IMR-90 (cell line): Measurements from ENCODE around the gene MAN1C1. TPM values are rescaled to one million over a fixed set of nuclear protein-coding genes. Genes with fewer than 3 reads are reported as not detected.

Experiments used
- ATAC-seq: fragments of 200-7000 bp; cut with Tn5 transposase; 2 replicates; pipeline ENCODE4 v1.9.1; 2020; ENCODE audit warnings: low read depth, mild to moderate bottlenecking, moderate library complexity
- BruUV-seq: library from RNA; stranded (reverse); fragments of 400-500 nt; replicated peaks from 2 replicates; lab custom pipeline; 2021; lab: Mats Ljungman, UMichigan
- CTCF ChIA-PET: fragments of 300-600 bp; formaldehyde crosslinking; extraction: SDS; loops from one replicate; lab custom pipeline; 2021; ENCODE audit warnings: antibody characterized with exemption; lab: Yijun Ruan, JAX
- POLR2A ChIA-PET: fragments of 300-600 bp; sonication (Branson Sonifier 250); formaldehyde crosslinking; loops from one replicate; lab custom pipeline; 2022; ENCODE audit warnings: antibody characterized with exemption; ENCODE audit not compliant: unreplicated experiment; lab: Charles Lee
- DNase-seq: peaks from one replicate; pipeline ENCODE4 v3.0.0; 2013
- H2AFZ ChIP-seq: replicated peaks from 2 replicates; pipeline ENCODE3; 2013; ENCODE audit warnings: low read length, mild to moderate bottlenecking; ENCODE audit not compliant: poor library complexity
- H2AK5ac ChIP-seq: 2 replicates; pipeline ENCODE4 v1.6.1; 2013; ENCODE audit warnings: low read depth, low read length, inconsistent platforms
- H2AK9ac ChIP-seq: replicated peaks from 2 replicates; pipeline ENCODE3; 2013; ENCODE audit warnings: mild to moderate bottlenecking, low read depth, low read length, moderate library complexity; ENCODE audit not compliant: poor library complexity
- H2BK120ac ChIP-seq: 2 replicates; pipeline ENCODE4 v1.6.1; 2013; ENCODE audit warnings: low read depth, low read length, inconsistent platforms
- H2BK15ac ChIP-seq: 3 replicates; pipeline ENCODE4 v1.6.1; 2013; ENCODE audit warnings: low read depth, low read length, inconsistent platforms
- H2BK20ac ChIP-seq: 2 replicates; pipeline ENCODE4 v1.6.1; 2013; ENCODE audit warnings: low read depth, mild to moderate bottlenecking, inconsistent platforms, low read length, moderate library complexity
- H2BK5ac ChIP-seq: 2 replicates; pipeline ENCODE4 v1.6.1; 2013; ENCODE audit warnings: mild to moderate bottlenecking, low read depth, low read length, inconsistent platforms; ENCODE audit not compliant: poor library complexity, severe bottlenecking
- H3K14ac ChIP-seq: replicated peaks from 2 replicates; pipeline ENCODE4 v1.6.1; 2013; ENCODE audit warnings: low read depth, low read length, inconsistent platforms
- H3K18ac ChIP-seq: 2 replicates; pipeline ENCODE4 v1.6.1; 2013; ENCODE audit warnings: low read depth, low read length, control low read depth
- H3K23ac ChIP-seq: 2 replicates; pipeline ENCODE4 v1.6.1; 2013; ENCODE audit warnings: low read depth, low read length, inconsistent platforms
- H3K27ac ChIP-seq: 2 replicates; pipeline ENCODE4 v1.5.1; 2013; ENCODE audit warnings: mild to moderate bottlenecking, control low read depth, low read length; ENCODE audit not compliant: insufficient read depth
- H3K27me3 ChIP-seq: 2 replicates; pipeline ENCODE4 v1.6.1; 2013; ENCODE audit warnings: low read length; ENCODE audit not compliant: control insufficient read depth, insufficient read depth
- H3K36me3 ChIP-seq: 2 replicates; pipeline ENCODE4 v1.6.1; 2013; ENCODE audit warnings: low read length, mixed read lengths; ENCODE audit not compliant: control insufficient read depth, insufficient read depth
- H3K4ac ChIP-seq: 2 replicates; pipeline ENCODE4 v1.6.1; 2013; ENCODE audit warnings: low read depth, low read length, inconsistent platforms
- H3K4me1 ChIP-seq: 2 replicates; pipeline ENCODE4 v1.6.1; 2013; ENCODE audit warnings: low read length, mixed read lengths; ENCODE audit not compliant: control insufficient read depth, insufficient read depth
- H3K4me2 ChIP-seq: 2 replicates; pipeline ENCODE4 v1.6.1; 2013; ENCODE audit warnings: low read depth, mild to moderate bottlenecking, control low read depth, low read length, moderate library complexity
- H3K4me3 ChIP-seq: 2 replicates; pipeline ENCODE4 v1.5.1; 2013; ENCODE audit warnings: low read depth, mild to moderate bottlenecking, control low read depth, low read length, moderate library complexity; ENCODE audit not compliant: insufficient read depth
- H3K56ac ChIP-seq: 2 replicates; pipeline ENCODE4 v1.6.1; 2013; ENCODE audit warnings: low read length, inconsistent platforms; ENCODE audit not compliant: insufficient read depth; ENCODE audit errors: extremely low read depth
- H3K79me1 ChIP-seq, 2 experiments: 2 replicates each; pipeline ENCODE4 v1.6.1; 2013; ENCODE audit warnings: low read length in 2 of 2, inconsistent platforms in 1 of 2, low read depth in 1 of 2
- H3K9ac ChIP-seq: 2 replicates; pipeline ENCODE4 v1.6.1; 2013; ENCODE audit warnings: low read depth, low read length, control low read depth
- H3K9me1 ChIP-seq: 2 replicates; pipeline ENCODE4 v1.6.1; 2013; ENCODE audit warnings: low read length, inconsistent platforms; ENCODE audit not compliant: insufficient read depth
- H3K9me3 ChIP-seq: 2 replicates; pipeline ENCODE4 v1.6.1; 2013; ENCODE audit warnings: low read length; ENCODE audit not compliant: control insufficient read depth, insufficient read depth
- H4K20me1 ChIP-seq: 2 replicates; pipeline ENCODE4 v1.6.1; 2013; ENCODE audit warnings: low read length, inconsistent platforms; ENCODE audit not compliant: insufficient read depth
- H4K5ac ChIP-seq: 2 replicates; pipeline ENCODE4 v1.6.1; 2013; ENCODE audit warnings: mild to moderate bottlenecking, low read depth, low read length, control low read depth
- H4K8ac ChIP-seq, 2 experiments: 2 replicates each; pipeline ENCODE4 v1.6.1; 2013; ENCODE audit warnings: low read depth in 2 of 2, low read length in 2 of 2, control low read depth in 1 of 2, inconsistent platforms in 1 of 2
- H4K91ac ChIP-seq: 2 replicates; pipeline ENCODE4 v1.6.1; 2013; ENCODE audit warnings: low read depth, low read length, inconsistent platforms; ENCODE audit not compliant: insufficient read depth
- BHLHE40 ChIP-seq: fragments of 150-350 bp; IDR thresholded peaks from 2 replicates; pipeline ENCODE4 v1.6.1; 2016; ENCODE audit warnings: mild to moderate bottlenecking, low read depth, low read length
- MAFK ChIP-seq: IDR thresholded peaks from 2 replicates; pipeline ENCODE4 v1.6.1; 2012; ENCODE audit warnings: low read depth, low read length, improper control_type of control experiment
- POLR2A ChIP-seq: IDR thresholded peaks from 2 replicates; pipeline ENCODE4 v1.6.1; 2012; ENCODE audit warnings: mild to moderate bottlenecking, low read depth, low read length
- RCOR1 ChIP-seq: IDR thresholded peaks from 2 replicates; pipeline ENCODE4 v1.6.1; 2012; ENCODE audit warnings: mild to moderate bottlenecking, low read length, improper control_type of control experiment; ENCODE audit not compliant: insufficient replicate concordance
- WGBS, 2 experiments: methylation state at CpG; one replicate each; pipeline versions ENCODE4 v1.1.5 to v1.1.7; 2013; ENCODE audit warnings: missing lambda C conversion rate in 2 of 2; ENCODE audit not compliant: insufficient read length in 1 of 2; ENCODE audit errors: extremely low coverage in 2 of 2; 5-methylcytosine and 5-hydroxymethylcytosine counted together
- dilution Hi-C: fragments of 300-500 bp; cut with HindIII; formaldehyde crosslinking; loops from one replicate; pipeline ENCODE4 v1.14.3; 2018; ENCODE audit warnings: low sequenced_read_pairs; ENCODE audit not compliant: unreplicated experiment
- in situ Hi-C: fragments of 300-500 bp; cut with MboI; formaldehyde crosslinking; loops from 3 replicates; pipeline ENCODE4 v1.14.3; 2019; ENCODE audit warnings: low sequenced_read_pairs, inconsistent platforms, mixed read lengths
- intact Hi-C: fragments of 100-400 bp; cut with micrococcal nuclease; formaldehyde crosslinking; loops from 2 replicates; pipeline ENCODE4 v1.10.0; 2022
- polyA plus RNA-seq, 3 experiments: library from polyadenylated mRNA; depleted of rRNA; stranded (reverse); fragments of >200 nt; gene quantifications; 2 replicates each; pipeline ENCODE4 v1.2.3, GENCODE V29; 2012; ENCODE audit warnings: low replicate concordance in 1 of 3
- total RNA-seq: library from RNA; depleted of rRNA; stranded (reverse); fragments of >200 nt; gene quantifications from 2 replicates; pipeline ENCODE4 v1.2.3, GENCODE V29; 2012

The MAN1C1 gene
- total and polyA plus RNA-seq, 2 of the 4 experiments (the other 2 are of a cell fraction): 3.2 to 11.3 TPM

DNA sequence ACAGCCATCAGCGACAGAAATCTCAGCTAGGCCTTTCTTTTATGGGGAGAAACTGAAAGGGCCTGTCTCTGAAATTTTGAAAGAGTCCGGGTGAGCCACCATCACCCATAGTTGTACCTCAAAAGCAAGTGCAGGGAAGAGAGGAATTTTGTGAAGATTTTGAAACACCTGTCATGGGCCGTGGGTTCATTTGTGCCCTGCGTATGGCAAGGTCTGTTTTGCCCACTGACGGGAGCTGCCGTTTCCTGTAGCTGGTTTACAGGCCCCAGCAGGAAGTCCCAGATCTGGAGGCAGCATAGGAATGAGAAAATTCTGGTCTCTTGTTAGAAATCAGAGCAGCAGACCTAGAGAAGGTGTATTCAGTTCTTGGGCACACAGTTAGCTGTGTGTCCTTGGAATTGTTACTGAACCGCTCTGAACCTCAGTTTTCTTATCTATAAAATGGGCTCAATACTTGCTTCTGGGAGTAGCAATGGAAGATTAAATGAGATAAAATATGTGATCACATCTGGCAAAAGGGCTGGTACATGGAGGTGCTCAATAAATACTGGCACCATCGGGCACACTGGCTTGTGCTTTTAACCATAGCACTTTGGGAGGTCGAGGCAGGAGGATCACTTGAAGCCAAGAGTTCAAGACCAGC, 52.5 kb downstream of the MAN1C1 start:
- Histone ChIP-seq H3K56ac (no peak overlapping the region), H3K4me1 (peaks cover 12% of the 10 kb centered on the region; the same call in 1 of the 2 replicates), H3K4me2 (no peak overlapping the region), H2BK120ac (no peak overlapping the region), H3K9ac (no peak overlapping the region), H3K14ac (no peak overlapping the region), H2BK20ac (no peak overlapping the region), H2BK5ac (no peak overlapping the region), H3K9me3 (peaks cover 10% of the 10 kb centered on the region; the same call in 1 of the 2 replicates), H3K79me1 (peaks cover 0 to 6% of the 10 kb centered on the region in 2 experiments; a peak in 1 of 4 replicates), H3K4me3 (no peak overlapping the region), H3K23ac (no peak overlapping the region), H3K18ac (no peak overlapping the region), H2AK5ac (no peak overlapping the region), H2BK15ac (no peak overlapping the region), H2AFZ (no peak overlapping the region), H3K27me3 (no peaks in the 10 kb centered on the region), H2AK9ac (no peak overlapping the region), H4K91ac (no peak overlapping the region), H3K4ac (no peak overlapping the region), H4K20me1 (peaks cover 12% of the 10 kb centered on the region; the same call in 1 of the 2 replicates), H4K5ac (no peak overlapping the region), H3K9me1 (peaks cover 10% of the 10 kb centered on the region), H3K36me3 (peaks cover 2% of the 10 kb centered on the region; the same call in 1 of the 2 replicates), H4K8ac (no peak overlapping the region), H3K27ac (no peak overlapping the region)
- ATAC-seq (no peak), DNase-seq (no peak)
- dilution Hi-C loops: no loop called here
- intact Hi-C loops: loop anchor here (5.0 kb wide), 1 partner anchor 52 kb away; the partner anchor contains the start of gene MAN1C1
- CTCF ChIA-PET: interaction anchor here (0.9 to 2.0 kb wide), 2 partner anchors 10 to 26 kb away, joined by 4 to 5 read pairs; no protein-coding TSS in a partner anchor
- POLR2A ChIA-PET: no interaction called here
- BruUV-seq: no TSS peak
- no peak for TF ChIP-seq BHLHE40
- no peak for TF ChIP-seq POLR2A
- TF ChIP-seq RCOR1: no peak
- no peak for TF ChIP-seq MAFK
- 84% methylated on average over 2 of the region's 9 CpGs; no CpG with 5 or more reads in 1 of the 2 experiments for WGBS, 2 experiments
- in situ Hi-C loops: no loop called here
